RPMI7951 (cell line): Measurements from ENCODE around the gene ALG9. TPM values are rescaled to one million over a fixed set of nuclear protein-coding genes. Genes with fewer than 3 reads are reported as not detected.

Experiments
- total RNA-seq: library from RNA; depleted of rRNA; stranded (reverse); fragments of >200 nt; shearing (Covaris generic); gene quantifications from 2 replicates; pipeline ENCODE4 v1.2.3, GENCODE V29; 2014; rRNA removed

ALG9 gene
- total RNA-seq, 1 experiment from 2014 or later: 33.5 TPM

Other genes starting within 250 kb of the ALG9 start
- gene PPP2R1B, start 105.2 kb downstream of the ALG9 start, total RNA-seq: 33.4 and 36.9 TPM in 2 replicates
- 4.7 and 6.0 TPM in 2 replicates for gene FDXACB1, start 7.6 kb upstream of the ALG9 start, total RNA-seq
- 27.9 and 43.3 TPM in 2 replicates for gene CFAP68, start 8.0 kb upstream of the ALG9 start, total RNA-seq
- gene CRYAB, start 40.2 kb upstream of the ALG9 start, total RNA-seq: 0.29 TPM in 1 of 2 replicates, not detected in the other
- gene HSPB2, start 41.2 kb upstream of the ALG9 start, total RNA-seq: not detected in 2 replicates
- not detected in 2 replicates for gene C11orf52, start 47.3 kb upstream of the ALG9 start, total RNA-seq
- 15.0 and 17.8 TPM in 2 replicates for gene DIXDC1, start 65.8 kb upstream of the ALG9 start, total RNA-seq
- gene DLAT, start 153.8 kb upstream of the ALG9 start, total RNA-seq: 55.1 and 72.1 TPM in 2 replicates
- gene PIH1D2, start 202.4 kb upstream of the ALG9 start, total RNA-seq: 5.9 and 6.4 TPM in 2 replicates
- gene NKAPD1, start 202.7 kb upstream of the ALG9 start, total RNA-seq: 20.9 and 22.5 TPM in 2 replicates
- 116 and 120 TPM in 2 replicates for gene TIMM8B, start 215.2 kb upstream of the ALG9 start, total RNA-seq
- gene SDHD, start 215.3 kb upstream of the ALG9 start, total RNA-seq: 275 and 281 TPM in 2 replicates